NCI-H510A treated with DMSO at 0.1 percent for 48 hours (cell line): ENCODE data around the gene PTGER2.

Experiments used
- DNase-seq: peaks from one replicate; lab custom pipeline; 2025; lab: John Stamatoyannopoulos, UW

The PTGER2 gene

GRCh38 chr14:52313903-52314594, at the start of gene PTGER2:
Gene PTGER2 (plus strand): TSS chr14:52314312. CDS start chr14:52314549, 237 bp downstream.
- peak; percentile 28 for DNase-seq

DNA sequence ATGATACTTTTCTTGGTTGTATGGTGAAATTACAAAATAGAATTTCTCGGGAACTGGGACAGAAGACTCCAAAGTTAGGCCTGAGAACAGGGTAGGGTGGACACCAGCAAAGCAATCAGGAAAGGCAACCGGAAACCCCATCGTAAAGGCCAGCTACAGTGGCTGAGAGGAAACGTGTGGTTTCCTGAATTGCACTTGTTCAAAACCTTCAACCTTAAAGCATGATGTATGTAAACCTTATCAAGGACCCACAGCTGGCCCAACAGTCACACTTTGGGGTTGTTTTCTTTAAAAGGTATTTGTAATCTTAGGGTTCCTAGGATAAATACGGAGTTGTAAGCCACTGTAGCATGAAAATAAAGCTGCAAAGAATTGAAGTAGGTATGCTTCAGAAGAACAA, 48.9 kb upstream of the PTGER2 start:
- DNase-seq, result no peak

DNA sequence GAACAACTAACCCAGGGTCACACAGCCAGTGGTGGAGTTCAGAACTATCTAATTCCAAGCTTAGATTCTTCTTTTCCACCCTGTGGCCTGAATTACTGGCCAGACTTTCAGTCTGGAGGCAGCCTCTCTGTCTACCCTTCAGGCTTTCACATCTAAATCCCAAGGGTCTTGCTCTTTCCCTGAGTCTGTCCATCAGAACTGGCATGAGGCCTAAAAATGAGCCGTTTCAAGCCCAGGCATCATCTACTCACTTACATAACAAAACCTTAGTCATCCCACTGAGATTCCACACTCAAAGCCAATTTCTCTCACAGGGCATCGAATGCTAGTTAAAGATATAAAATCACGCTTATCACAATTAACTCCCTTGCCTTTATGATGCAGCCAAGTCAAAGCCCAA, 47.9 kb upstream of the PTGER2 start:
- no peak for DNase-seq

GRCh38 chr14:52266782-52267181, 47.3 kb upstream of the PTGER2 start:
- no peak for DNase-seq

- DNase-seq, result no peak
Measured at GRCh38 chr14:52267501-52268278, 46.4 kb upstream of the PTGER2 start, which contains the start of gene PTGDR. Gene PTGDR (plus strand): TSS chr14:52267698. CDS start chr14:52267815, 117 bp downstream.

GRCh38 chr14:52268279-52269061, 45.6 kb upstream of the PTGER2 start:
- no peak for DNase-seq

DNA sequence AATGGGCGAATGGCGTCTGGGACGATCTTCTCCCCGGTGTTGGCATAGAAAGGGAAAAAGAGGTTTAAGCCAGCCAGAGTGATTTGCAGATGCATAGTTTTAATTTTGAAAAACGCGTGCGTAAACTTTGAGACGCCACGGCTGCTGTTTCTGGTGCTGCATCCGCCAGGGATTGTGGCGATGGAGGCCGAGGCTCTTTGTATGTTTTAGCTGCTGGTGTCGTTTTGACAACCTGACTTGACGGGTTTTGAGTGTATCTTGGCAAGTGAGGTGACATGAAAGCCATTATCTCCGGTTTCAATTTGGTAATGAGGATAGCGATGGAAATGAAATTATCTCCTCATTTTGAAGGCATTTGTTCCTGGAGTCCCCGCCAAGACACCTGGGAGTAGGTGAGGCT, 45.0 kb upstream of the PTGER2 start:
- no peak for DNase-seq

GRCh38 chr14:52269982-52270381, 44.1 kb upstream of the PTGER2 start:
- DNase-seq, result no peak

DNA sequence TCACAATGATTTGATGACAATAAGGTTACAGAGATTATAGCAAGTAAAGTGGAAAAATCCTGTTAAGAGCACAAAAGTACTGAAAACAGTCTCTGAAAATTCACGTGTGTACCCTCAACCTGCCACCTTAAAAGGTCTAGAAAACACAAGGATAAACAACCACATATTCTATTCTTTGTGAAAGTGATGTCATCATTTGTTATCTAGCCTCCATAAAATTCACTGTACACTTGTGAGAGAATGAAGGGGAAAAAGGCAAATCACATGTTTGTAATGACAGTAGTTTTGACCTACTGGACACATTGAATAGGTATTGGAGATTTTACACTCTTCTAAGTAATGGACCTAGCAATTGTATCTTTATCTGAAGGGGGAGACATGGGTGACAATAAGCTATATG, 42.6 kb upstream of the PTGER2 start:
- DNase-seq, result no peak

- DNase-seq, result no peak
Measured at GRCh38 chr14:52272375-52272774, 41.7 kb upstream of the PTGER2 start.

DNA sequence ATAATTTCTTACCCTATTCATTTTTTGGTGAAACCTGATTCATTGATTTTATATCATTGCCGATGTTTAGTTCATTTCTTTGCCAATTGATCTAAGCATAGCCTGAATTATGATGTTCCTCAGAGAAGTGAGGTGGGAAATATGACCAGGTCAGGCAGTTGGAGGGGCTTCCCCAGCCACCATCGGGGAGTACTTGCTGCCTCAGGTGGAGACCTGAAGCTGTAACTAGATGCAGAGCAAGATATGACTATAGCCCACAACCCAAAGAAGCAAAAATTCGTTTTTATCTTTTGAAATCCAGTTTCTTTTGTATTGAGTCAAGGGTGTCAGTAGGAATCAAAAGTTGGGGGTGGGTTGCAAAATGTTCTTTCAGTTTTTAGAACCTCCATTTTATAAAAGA, 38.7 kb upstream of the PTGER2 start:
- no peak for DNase-seq

DNA sequence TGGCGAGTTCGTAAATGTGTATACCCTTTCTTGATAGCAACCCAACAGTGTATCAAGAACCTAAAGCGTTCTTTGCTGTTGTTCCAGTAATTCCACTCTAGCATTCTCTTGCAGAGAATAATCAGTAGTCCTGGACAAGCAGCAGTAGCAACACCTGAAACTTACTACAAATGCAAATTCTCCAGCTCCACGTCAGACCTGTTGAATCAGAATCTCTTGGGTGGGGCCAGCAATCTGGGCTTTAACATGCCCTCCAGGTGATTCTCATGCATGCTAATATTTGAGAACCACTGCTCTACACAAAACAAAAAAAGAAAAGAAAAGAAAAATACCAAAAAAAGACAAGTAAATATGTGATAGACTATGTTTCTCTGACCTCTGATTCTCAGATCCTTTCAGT, 36.6 kb upstream of the PTGER2 start:
- no peak for DNase-seq

GRCh38 chr14:52279408-52279807, 34.7 kb upstream of the PTGER2 start:
- DNase-seq, result no peak

DNA sequence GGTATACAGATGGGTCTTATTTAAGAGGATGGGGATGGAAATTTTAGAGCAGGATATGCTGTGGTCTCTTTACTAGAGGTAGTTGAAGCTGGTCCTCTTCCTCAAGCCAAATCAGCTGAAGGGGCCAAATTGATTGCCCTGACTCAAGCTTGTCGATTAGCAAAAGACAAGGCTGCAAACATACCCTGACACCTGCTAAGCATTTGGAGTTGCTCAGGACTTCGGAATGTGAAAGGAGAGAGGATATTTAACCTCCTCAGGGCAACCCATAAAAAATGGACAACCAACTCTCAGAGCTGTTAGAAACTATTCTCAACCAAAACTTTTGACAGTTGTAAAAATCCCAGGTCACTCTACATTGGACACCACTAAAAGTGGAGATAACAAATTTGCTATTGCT, 31.0 kb upstream of the PTGER2 start:
- no peak for DNase-seq

DNA sequence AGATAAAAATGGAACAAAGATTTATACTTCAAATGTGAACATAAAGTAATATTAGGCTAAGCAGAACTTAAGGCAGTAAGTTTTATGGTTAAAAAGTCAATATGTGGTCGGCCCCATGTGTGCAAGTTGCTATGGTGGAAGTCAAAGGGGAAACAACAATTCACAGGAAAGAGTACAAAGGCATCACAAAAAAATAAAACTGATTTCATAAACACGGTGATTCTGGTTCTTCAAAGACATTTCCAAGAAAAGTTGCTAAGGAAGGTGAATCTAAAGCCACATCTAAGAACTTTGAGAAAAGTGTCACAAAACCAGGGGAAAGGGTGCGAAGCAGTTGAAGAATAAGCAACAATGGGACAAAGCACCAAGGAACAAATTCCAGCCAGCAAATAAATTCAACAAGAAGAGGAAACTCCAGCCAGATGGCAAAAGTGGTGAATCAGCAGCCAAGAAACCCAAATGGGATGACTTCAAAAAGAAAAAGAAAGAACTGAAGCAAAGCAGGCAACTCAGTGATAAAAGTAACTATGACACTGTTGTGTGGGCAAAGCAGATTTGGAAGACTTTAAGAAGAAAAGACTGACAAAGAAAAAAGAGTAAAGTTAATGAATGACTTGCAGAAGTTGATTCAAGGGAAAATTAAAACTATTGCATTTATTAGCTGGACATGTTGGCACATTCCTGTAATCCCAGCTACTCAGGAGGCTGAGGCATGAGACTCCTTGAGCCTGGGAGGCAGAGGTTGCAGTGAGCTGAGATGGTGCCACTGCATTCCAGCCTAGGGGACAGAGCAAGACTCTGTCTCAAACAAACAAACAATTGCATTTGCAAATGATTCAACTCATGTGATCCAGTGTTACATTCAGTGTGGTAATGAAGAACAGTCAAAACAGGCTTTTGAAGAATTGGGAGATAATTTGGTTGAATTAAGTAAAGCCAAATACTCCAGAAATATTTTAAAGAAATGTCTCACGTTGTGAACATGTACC, 27.2 kb upstream of the PTGER2 start:
- DNase-seq, result no peak

DNA sequence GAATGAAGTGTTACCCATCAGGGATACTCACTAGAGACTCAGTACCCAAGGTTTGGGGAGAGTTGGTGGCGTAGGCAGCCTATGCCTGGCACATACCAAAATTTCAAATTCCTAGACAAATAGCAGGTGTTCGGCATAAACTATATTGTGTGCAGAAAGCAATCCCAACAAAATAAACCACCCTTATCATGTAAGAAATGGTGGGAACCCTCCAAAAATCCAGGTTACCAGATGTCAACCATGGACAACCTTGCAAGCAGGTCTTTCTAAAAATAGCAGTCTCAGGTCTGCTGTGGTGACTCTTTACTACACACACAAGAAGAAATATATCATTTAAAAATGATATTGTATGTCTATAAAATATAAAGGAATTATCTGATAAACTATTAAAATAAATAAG, 17.7 kb upstream of the PTGER2 start:
- DNase-seq, result no peak

DNA sequence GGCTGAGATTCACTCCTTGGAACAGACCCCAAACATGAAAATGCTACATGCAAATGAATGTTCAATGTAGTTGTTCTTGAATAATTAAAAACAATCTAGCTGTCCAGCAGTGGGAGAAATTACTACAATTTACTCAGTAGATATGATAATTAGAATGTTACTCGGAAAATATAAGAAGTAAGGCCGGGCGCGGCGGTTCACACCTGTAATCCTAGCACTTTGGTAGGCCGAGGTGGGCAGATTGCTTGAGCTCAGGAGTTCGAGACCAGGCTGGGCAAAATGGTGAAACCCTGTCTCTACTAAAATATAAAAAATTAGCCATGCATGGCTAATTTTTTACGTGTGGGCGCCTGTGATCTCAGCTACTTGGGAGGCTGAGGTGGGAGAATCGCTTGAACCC, 15.3 kb upstream of the PTGER2 start:
- DNase-seq, result no peak

DNA sequence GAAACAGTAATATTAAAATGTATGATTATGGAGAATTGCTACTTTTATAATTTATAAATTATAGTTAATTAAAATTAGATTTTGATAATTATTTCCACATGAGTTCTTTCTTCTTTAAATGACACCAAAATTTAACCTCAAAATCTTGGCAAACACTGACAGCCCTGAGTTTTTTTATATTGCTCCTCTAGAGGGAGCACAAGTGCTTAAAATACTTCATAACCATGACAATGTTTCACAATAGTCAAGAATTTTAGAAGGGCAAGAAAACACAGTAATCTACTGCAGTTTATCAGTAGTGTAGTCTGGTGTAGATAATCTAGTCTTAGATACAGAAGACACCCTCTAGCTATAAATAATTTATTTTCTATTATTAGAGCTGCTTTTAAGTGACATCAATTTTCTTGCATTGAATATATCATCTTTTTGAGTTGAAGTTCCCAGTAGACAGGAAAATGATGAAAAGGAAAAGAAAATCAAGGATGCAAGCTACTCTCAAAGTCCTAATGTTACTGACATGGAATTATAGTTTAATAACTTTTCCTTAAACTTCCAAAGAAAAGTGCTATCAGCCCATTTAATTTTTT, 14.3 kb upstream of the PTGER2 start:
- DNase-seq, result peak; percentile 33

DNA sequence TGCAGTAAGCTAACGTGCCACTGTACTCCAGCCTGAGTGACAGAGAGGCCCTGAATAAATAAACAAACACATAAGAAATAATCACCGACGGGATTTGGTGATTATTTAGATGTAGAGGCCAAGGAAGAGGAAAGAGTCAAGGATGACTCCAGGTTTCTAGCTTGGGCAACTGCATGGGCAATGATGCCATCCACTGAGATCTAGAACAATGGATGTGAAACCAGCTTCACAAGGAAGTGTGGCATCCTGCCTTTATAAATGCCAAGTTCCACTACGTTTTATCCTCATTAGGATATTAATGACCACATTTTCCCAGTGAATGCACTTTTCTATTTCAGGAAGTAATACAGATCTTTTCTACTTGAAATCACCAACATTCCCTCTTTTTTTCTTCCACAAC, 10.9 kb upstream of the PTGER2 start:
- DNase-seq, result no peak

GRCh38 chr14:52304248-52304904, 9.7 kb upstream of the PTGER2 start:
- DNase-seq, result no peak

DNA sequence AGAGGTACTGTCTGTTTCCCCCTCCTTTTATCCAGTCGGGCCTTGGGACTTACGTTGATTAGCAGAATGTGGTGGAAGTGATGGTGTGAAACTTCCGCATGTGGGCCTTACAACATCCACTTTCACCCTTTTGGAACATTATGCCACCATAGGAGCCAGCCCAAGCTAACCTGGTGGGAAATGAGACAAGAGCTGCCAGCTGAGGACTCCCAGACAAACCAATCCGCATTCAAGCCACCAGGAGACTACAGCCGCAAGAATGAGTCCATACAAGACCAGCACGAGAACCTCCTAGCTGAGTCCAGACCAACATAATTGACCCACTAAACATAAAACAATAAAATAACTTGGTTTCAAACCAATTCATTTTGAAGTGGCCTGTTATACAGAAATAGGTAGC, 9.1 kb upstream of the PTGER2 start:
- no peak for DNase-seq
